ENCODE data around the gene GLS2. TPM values are rescaled to one million over a fixed set of nuclear protein-coding genes. Genes with fewer than 3 reads are reported as not detected.
A peak's percentile ranks its signal among the peaks of the same experiment; 100 is the strongest.
"Not testable (repeated sequence)": the region's sequence is repeated elsewhere in the genome, so short reads cannot be mapped to it uniquely, and the experiment has no call there.

GLS2 gene
- total RNA-seq, 4 donors from 2014 or later: 2.1 to 3.1 (median 2.1) TPM; not detected in 1

DNA sequence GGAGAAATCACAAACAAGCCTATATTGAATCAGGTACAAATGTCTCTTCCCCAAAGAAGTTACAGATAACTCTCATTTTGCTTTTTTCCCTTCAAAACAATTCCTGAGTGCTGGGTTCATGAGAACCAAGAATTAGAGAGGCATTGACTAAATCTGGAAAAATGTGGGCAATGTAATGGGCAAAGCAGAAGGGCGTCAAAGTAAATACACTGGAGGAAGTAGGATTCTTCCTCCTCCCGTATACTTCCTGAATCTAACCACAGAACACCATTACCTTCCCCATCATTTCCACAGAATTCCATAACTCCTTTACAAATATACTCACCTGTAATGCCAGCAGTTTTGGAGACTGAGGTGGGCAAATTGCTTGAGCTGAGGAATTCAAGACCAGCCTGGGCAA, 30.6 kb upstream of the GLS2 start:
- H3K27me3 ChIP-seq: no peaks in the 10 kb centered on the region
- no peak overlapping the region for H3K4me3 ChIP-seq
- no peaks in the 10 kb centered on the region for H3K36me3 ChIP-seq
- H3K9me3 ChIP-seq: no peaks in the 10 kb centered on the region
- DNase-seq (ENCODE audit: low spot score in 2 of 2): no peak
- peak overlapping the region in 1 of 4 donors; percentile 6 for H3K27ac ChIP-seq
- H3K4me1 ChIP-seq: peaks cover 0 to 49% (median 8%) of the 10 kb centered on the region in 4 donors
- TF ChIP-seq EP300 (IDR thresholded peaks at IDR 0.05) (no peak), POLR2A (IDR thresholded peaks at IDR 0.05) (no peak)
- TF ChIP-seq, protein P1, sequence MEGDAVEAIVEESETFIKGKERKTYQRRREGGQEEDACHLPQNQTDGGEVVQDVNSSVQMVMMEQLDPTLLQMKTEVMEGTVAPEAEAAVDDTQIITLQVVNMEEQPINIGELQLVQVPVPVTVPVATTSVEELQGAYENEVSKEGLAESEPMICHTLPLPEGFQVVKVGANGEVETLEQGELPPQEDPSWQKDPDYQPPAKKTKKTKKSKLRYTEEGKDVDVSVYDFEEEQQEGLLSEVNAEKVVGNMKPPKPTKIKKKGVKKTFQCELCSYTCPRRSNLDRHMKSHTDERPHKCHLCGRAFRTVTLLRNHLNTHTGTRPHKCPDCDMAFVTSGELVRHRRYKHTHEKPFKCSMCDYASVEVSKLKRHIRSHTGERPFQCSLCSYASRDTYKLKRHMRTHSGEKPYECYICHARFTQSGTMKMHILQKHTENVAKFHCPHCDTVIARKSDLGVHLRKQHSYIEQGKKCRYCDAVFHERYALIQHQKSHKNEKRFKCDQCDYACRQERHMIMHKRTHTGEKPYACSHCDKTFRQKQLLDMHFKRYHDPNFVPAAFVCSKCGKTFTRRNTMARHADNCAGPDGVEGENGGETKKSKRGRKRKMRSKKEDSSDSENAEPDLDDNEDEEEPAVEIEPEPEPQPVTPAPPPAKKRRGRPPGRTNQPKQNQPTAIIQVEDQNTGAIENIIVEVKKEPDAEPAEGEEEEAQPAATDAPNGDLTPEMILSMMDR (IDR thresholded peaks at IDR 0.05): no peak
- WGBS, 2 donors: 54 to 56% methylated on average over 2 of the region's 2 CpGs

DNA sequence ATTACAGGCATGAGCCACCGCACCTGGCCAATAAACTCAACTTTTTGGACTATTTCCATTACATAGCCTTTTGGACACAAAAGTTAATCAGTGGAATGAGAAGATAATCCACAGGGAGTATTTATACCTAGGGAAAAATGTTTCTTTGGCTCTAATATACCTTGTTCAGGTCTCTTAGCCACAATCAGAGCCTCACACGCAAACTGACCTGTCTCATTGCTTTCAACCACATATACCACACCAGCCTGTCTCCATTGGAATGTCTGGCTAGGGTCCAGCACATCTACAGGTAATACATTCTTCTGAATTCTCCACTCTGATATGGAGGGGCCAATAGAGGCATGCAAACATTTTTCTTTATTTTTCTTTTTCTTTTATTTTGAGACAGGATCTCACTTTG, 29.9 kb upstream of the GLS2 start:
- DNase-seq (ENCODE audit: low spot score in 2 of 2): no peak
- TF ChIP-seq EP300 (IDR thresholded peaks at IDR 0.05) (no peak), POLR2A (IDR thresholded peaks at IDR 0.05) (no peak)
- TF ChIP-seq, protein P1 (IDR thresholded peaks at IDR 0.05): no peak

DNA sequence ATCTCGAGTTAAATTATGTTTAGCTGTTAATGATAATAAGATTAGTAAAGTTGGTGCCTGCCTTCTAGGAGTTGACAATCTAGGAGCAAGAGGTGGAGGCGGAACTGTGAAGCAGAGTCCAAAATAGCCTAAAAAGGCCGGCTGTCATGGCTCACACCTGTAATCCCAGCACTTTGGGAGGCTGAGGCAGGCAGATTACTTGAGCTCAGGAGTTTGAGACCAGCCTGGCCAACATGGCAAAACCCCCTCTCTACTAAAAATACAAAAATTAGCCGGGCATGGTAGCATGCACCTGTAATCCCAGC, 26.0 kb upstream of the GLS2 start:
- Histone ChIP-seq H3K27ac (peak overlapping the region; percentile 29 to 79 (median 46)), H3K4me1 (peaks cover 0 to 16% (median 0%) of the 10 kb centered on the region in 4 donors)
- WGBS, 2 donors: 57 to 58% methylated on average over 4 of the region's 4 CpGs
- not testable (repeated sequence) for H3K36me3 ChIP-seq; H3K4me3 ChIP-seq; DNase-seq (ENCODE audit: low spot score in 2 of 2); H3K9me3 ChIP-seq; H3K27me3 ChIP-seq
- TF ChIP-seq, protein P1 (IDR thresholded peaks at IDR 0.05): peak in 1 of 5 experiments; percentile 8

More for the DNA sequence above, 29.9 kb upstream of the GLS2 start:
- Histone ChIP-seq H3K27ac (no peak overlapping the region), H3K4me1 (peaks cover 0 to 42% (median 8%) of the 10 kb centered on the region in 4 donors), H3K27me3 (no peaks in the 10 kb centered on the region), H3K36me3 (no peaks in the 10 kb centered on the region), H3K4me3 (no peak overlapping the region), H3K9me3 (no peaks in the 10 kb centered on the region)
- 89 to 92% methylated on average over 2 of the region's 2 CpGs for WGBS, 2 donors

DNA sequence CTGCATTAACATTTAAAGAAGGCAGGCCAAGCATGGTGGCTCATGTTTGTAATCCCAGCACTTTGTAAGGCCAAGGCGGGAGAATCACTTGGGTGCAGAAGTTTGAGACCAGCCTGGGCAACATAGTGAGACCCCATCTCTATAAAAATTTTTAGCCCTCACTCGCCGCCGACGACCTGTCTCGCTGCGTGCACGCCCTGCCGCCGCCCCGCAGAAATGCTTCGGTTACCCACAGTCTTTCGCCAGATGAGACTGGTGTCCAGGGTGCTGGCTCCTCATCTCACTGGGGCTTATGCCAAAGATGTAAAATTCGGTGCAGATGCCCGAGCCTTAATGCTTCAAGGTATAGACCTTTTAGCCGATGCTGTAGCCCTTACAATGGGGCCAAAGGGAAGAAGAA, 22.8 kb upstream of the GLS2 start:
- no peaks in the 10 kb centered on the region for H3K9me3 ChIP-seq
- H3K27me3 ChIP-seq: no peaks in the 10 kb centered on the region
- WGBS, 2 donors: 89 to 93% methylated on average over 16 of the region's 16 CpGs
- TF ChIP-seq EP300 (IDR thresholded peaks at IDR 0.05): no peak
- TF ChIP-seq, protein P1 (IDR thresholded peaks at IDR 0.05): no peak
- TF ChIP-seq POLR2A (IDR thresholded peaks at IDR 0.05): no peak
- peaks cover 0 to 8% (median 0%) of the 10 kb centered on the region in 4 donors for H3K4me1 ChIP-seq
- DNase-seq (ENCODE audit: low spot score in 2 of 2): no peak
- no peak overlapping the region for H3K27ac ChIP-seq
- no peaks in the 10 kb centered on the region for H3K36me3 ChIP-seq
- H3K4me3 ChIP-seq: no peak overlapping the region

DNA sequence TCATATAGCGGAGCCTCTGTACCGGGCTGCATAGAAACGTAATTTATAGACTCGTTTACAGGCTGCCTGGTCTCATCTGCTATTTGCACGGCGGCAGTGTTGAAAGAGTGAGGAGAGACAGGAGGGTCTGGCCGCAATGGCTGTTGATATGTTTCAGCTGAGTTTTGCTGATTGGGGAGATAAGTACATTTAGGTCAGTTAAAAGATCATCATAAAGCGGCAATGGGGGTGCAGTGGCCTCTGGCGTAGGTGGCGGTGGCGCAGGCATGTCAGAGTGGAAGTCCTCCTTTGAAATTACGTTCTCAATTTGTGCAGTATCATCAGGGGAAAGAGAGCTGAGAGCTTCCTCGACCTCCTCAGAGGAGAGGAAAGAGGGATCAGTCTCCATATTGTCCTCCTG, 11.9 kb upstream of the GLS2 start:
- H3K36me3 ChIP-seq; H3K9me3 ChIP-seq; H3K27me3 ChIP-seq; H3K4me1 ChIP-seq; H3K4me3 ChIP-seq; DNase-seq (ENCODE audit: low spot score in 2 of 2); H3K27ac ChIP-seq: not testable (repeated sequence)
- WGBS, 2 donors: 82% methylated on average over 13 of the region's 13 CpGs

DNA sequence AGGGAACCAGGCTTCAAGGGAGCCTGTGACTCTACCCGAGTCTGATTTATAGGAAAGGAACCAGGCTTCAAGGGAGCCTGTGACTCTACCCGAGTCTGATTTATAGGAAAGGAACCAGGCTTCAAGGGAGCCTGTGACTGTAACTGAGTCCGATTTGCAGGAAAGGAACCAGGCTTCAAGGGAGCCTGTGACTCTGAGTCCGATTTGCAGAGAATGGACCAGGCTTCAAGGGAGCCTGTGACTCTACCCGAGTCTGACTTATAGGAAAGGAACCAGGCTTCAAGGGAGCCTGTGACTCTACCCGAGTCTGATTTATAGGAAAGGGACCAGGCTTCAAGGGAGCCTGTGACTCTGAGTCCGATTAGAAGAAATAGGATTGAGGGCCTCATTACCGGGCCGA, 11.5 kb upstream of the GLS2 start:
- H3K27ac ChIP-seq; H3K36me3 ChIP-seq; H3K4me1 ChIP-seq; H3K27me3 ChIP-seq; H3K4me3 ChIP-seq; DNase-seq (ENCODE audit: low spot score in 2 of 2); H3K9me3 ChIP-seq: not testable (repeated sequence)
- 64 to 71% methylated on average over 9 of the region's 9 CpGs for WGBS, 2 donors

DNA sequence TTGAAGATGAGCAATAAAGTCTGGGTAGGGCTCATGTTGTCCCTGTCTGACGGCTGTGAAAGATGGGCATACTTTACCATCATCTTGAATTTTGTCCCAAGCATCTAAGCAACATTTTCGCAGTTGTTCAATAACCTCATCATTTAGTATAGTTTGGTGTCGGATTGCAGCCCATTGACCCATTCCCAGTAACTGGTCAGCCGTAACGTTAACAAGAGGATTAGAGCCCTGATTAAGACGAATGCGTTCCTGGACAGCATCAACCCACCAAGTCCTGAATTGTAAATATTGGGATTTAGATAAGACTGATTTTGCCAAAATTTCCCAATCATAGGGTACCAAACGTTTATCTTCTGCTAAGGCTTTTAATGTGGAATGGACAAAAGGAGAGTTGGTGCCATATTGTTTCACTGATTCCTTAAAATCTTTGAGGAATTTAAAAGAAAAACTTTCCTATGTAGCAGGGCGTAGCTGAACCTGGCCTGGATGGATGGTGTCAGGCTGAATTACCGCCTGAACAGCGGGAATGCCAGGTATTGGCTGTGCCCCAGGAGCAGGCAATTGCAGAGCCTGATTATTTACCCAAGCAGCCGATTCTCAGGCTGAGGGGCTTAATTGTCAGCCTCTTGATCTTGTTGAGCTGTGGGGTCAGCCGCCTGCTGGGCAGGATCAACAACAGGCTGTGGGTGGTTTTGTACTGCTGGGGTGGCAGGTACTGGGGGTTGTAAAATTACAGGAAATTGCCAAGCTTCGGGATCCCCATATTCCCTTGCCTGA, 10.4 kb upstream of the GLS2 start:
- H3K4me3 ChIP-seq; H3K27ac ChIP-seq; H3K4me1 ChIP-seq; H3K9me3 ChIP-seq; DNase-seq (ENCODE audit: low spot score in 2 of 2); H3K36me3 ChIP-seq; H3K27me3 ChIP-seq: not testable (repeated sequence)
- WGBS, 2 donors: 78 to 84% methylated on average over 14 of the region's 14 CpGs
